ENCODE measurements around the gene HIBADH.
A peak's percentile ranks its signal among the peaks of the same experiment; 100 is the strongest.

HIBADH gene

GRCh38 chr7:27634671-27635493 lies 27.8 kb downstream of the HIBADH start:
- DNase-seq = no peak

GRCh38 chr7:27633062-27633461 lies 29.6 kb downstream of the HIBADH start:
- no peak for DNase-seq

GRCh38 chr7:27631391-27631790 lies 31.3 kb downstream of the HIBADH start:
- DNase-seq = no peak

- no peak for DNase-seq
These were observed 35.5 kb downstream of the HIBADH start for GRCh38 chr7:27627146-27627545.

GRCh38 chr7:27619492-27619891 lies 43.2 kb downstream of the HIBADH start:
- no peak for DNase-seq

- peak; percentile 100 for DNase-seq
These were observed 44.9 kb downstream of the HIBADH start for GRCh38 chr7:27617651-27618381.

- DNase-seq = peak; percentile 92
These were observed 45.7 kb downstream of the HIBADH start for GRCh38 chr7:27616914-27617548.

- no peak for DNase-seq
These were observed 46.5 kb downstream of the HIBADH start for GRCh38 chr7:27616186-27616491.

- peak; percentile 50 for DNase-seq
These were observed 47.1 kb downstream of the HIBADH start for GRCh38 chr7:27615420-27616185.

- peak; percentile 42 for DNase-seq
These were observed 48.6 kb downstream of the HIBADH start for GRCh38 chr7:27614095-27614494.

GRCh38 chr7:27611059-27611458 lies 51.6 kb downstream of the HIBADH start:
- DNase-seq = no peak

GRCh38 chr7:27608776-27609495 lies 53.7 kb downstream of the HIBADH start:
- peak; percentile 37 for DNase-seq

- no peak for DNase-seq
These were observed 55.5 kb downstream of the HIBADH start for GRCh38 chr7:27607210-27607606.

- DNase-seq = no peak
These were observed 56.1 kb downstream of the HIBADH start for GRCh38 chr7:27606270-27607209.

GRCh38 chr7:27605689-27606269 lies 56.9 kb downstream of the HIBADH start:
- DNase-seq = peak; percentile 16

GRCh38 chr7:27605283-27605682 lies 57.4 kb downstream of the HIBADH start:
- no peak for DNase-seq

GRCh38 chr7:27603813-27604212 lies 58.9 kb downstream of the HIBADH start:
- DNase-seq = no peak

- no peak for DNase-seq
These were observed 59.9 kb downstream of the HIBADH start for GRCh38 chr7:27602766-27603165.

GRCh38 chr7:27601217-27601616 lies 61.5 kb downstream of the HIBADH start:
- DNase-seq = no peak

- peak; percentile 30 for DNase-seq
These were observed 62.4 kb downstream of the HIBADH start for GRCh38 chr7:27600247-27600646.

- no peak for DNase-seq
These were observed 67.7 kb downstream of the HIBADH start for GRCh38 chr7:27595009-27595408.

Data from GF-D8 (cell line).